Esophagus squamous epithelium (tissue), 4 donors: ENCODE results near the gene FRYL.

ENCODE experiments used
- POLR2A ChIP-seq, 4 donors: fragments of 450-650 bp; IDR thresholded peaks; one replicate each; pipeline ENCODE4 v1.6.1; 2017; ENCODE audit warnings: antibody characterized with exemption in 4 of 4, mild to moderate bottlenecking in 4 of 4, moderate library complexity in 3 of 4
- TF ChIP-seq, protein P1 (sequence below), 6 experiments: fragments of 450-650 bp in 4 of 6; fragments of 200-600 bp in 2 of 6; sonication (generic) in 2 of 6; IDR thresholded peaks; one replicate each; pipeline ENCODE4 v1.5.1; 2016 to 2019; ENCODE audit warnings: antibody characterized with exemption in 6 of 6, mild to moderate bottlenecking in 4 of 6, moderate library complexity in 4 of 6

DNA sequence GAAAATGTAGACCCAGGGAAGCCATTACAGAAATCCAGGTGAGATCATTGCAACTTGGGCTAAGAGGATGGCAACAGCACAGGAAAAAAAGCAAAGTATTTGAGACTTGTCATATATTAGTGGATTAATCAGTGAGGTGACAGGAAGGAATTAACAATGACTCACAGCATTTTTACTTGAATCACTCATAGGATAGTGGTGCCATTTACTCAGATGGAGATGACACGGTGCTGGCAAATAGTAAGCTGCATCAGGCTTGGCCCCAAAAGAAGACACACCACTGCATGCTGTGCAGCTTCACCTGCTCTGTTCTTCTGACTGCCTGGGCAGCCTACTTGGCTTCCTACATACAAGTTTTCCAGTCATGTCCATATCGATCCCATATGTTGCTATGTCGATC is 144.8 kb downstream of the FRYL start:
- TF ChIP-seq, protein P1, sequence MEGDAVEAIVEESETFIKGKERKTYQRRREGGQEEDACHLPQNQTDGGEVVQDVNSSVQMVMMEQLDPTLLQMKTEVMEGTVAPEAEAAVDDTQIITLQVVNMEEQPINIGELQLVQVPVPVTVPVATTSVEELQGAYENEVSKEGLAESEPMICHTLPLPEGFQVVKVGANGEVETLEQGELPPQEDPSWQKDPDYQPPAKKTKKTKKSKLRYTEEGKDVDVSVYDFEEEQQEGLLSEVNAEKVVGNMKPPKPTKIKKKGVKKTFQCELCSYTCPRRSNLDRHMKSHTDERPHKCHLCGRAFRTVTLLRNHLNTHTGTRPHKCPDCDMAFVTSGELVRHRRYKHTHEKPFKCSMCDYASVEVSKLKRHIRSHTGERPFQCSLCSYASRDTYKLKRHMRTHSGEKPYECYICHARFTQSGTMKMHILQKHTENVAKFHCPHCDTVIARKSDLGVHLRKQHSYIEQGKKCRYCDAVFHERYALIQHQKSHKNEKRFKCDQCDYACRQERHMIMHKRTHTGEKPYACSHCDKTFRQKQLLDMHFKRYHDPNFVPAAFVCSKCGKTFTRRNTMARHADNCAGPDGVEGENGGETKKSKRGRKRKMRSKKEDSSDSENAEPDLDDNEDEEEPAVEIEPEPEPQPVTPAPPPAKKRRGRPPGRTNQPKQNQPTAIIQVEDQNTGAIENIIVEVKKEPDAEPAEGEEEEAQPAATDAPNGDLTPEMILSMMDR (IDR thresholded peaks at IDR 0.05) = no peak
- no peak for TF ChIP-seq POLR2A (IDR thresholded peaks at IDR 0.05)
